WI38 (cell line): Measurements from ENCODE around the gene NRG4.
"Not testable (repeated sequence)": the region's sequence is repeated elsewhere in the genome, so short reads cannot be mapped to it uniquely, and the experiment has no call there.

Experiments
- H3K4me3 ChIP-seq: 2 replicates; pipeline ENCODE4 v1.5.1; 2011; ENCODE audit warnings: low read depth, mild to moderate bottlenecking, control low read depth, low read length
- CTCF ChIP-seq: IDR thresholded peaks from 2 replicates; pipeline ENCODE4 v1.5.1; 2012; ENCODE audit warnings: low read depth, mild to moderate bottlenecking, control low read depth, low read length

NRG4 gene

GRCh38 chr15:76056931-76057330 is 44.7 kb upstream of the NRG4 start:
- TF ChIP-seq CTCF = no peak
- H3K4me3 ChIP-seq = no peak overlapping the region

- H3K4me3 ChIP-seq = not testable (repeated sequence)
Observed at GRCh38 chr15:76054201-76054600, 42.0 kb upstream of the NRG4 start.

- no peak overlapping the region for H3K4me3 ChIP-seq
- TF ChIP-seq CTCF = no peak
Observed at GRCh38 chr15:76038512-76038911, 26.3 kb upstream of the NRG4 start.

GRCh38 chr15:76035593-76035992 is 23.4 kb upstream of the NRG4 start:
- TF ChIP-seq CTCF = no peak
- H3K4me3 ChIP-seq = no peak overlapping the region

GRCh38 chr15:76034111-76034510 is 21.9 kb upstream of the NRG4 start:
- no peak for TF ChIP-seq CTCF
- no peak overlapping the region for H3K4me3 ChIP-seq

- TF ChIP-seq CTCF = no peak
- no peak overlapping the region for H3K4me3 ChIP-seq
Observed at GRCh38 chr15:76033438-76033837, 21.2 kb upstream of the NRG4 start.

GRCh38 chr15:76032046-76032445 is 19.8 kb upstream of the NRG4 start:
- no peak for TF ChIP-seq CTCF
- no peak overlapping the region for H3K4me3 ChIP-seq

- no peak for TF ChIP-seq CTCF
- no peak overlapping the region for H3K4me3 ChIP-seq
Observed at GRCh38 chr15:76024021-76024768, 12.0 kb upstream of the NRG4 start.

GRCh38 chr15:76013470-76013869 is 1.2 kb upstream of the NRG4 start:
- H3K4me3 ChIP-seq = not testable (repeated sequence)
